Osteoblast (primary cell): ENCODE measurements around the gene MBNL3. TPM values are rescaled to one million over a fixed set of nuclear protein-coding genes. Genes with fewer than 3 reads are reported as not detected.

ENCODE experiments used
- DNase-seq: peaks from one replicate; pipeline ENCODE4 v3.0.0; 2011; ENCODE audit warnings: low spot score, mixed read lengths; ENCODE audit not compliant: insufficient read length; ENCODE audit errors: missing footprints
- H2AFZ ChIP-seq: 2 replicates; pipeline ENCODE4 v1.6.0; 2011; ENCODE audit warnings: mild to moderate bottlenecking, low read length
- H3K27ac ChIP-seq: 2 replicates; pipeline ENCODE4 v1.5.1; 2011; ENCODE audit warnings: mild to moderate bottlenecking, low read depth, low read length, moderate library complexity
- H3K27me3 ChIP-seq: 2 replicates; pipeline ENCODE4 v1.6.0; 2012; ENCODE audit warnings: mild to moderate bottlenecking, control low read depth, inconsistent platforms, low read length, moderate library complexity; ENCODE audit not compliant: insufficient read depth
- H3K36me3 ChIP-seq: 2 replicates; pipeline ENCODE4 v1.5.1; 2011; ENCODE audit warnings: mild to moderate bottlenecking, low read length, control low read depth, moderate library complexity; ENCODE audit not compliant: insufficient read depth
- H3K4me1 ChIP-seq: 2 replicates; pipeline ENCODE4 v1.5.1; 2011; ENCODE audit warnings: mild to moderate bottlenecking, low read length, control low read depth, moderate library complexity; ENCODE audit not compliant: insufficient read depth
- H3K4me2 ChIP-seq: 2 replicates; pipeline ENCODE4 v1.6.0; 2011; ENCODE audit warnings: mild to moderate bottlenecking, low read length; ENCODE audit not compliant: insufficient read depth
- H3K4me3 ChIP-seq: fragments of 200-600 bp; sonication (generic); 3 replicates; pipeline ENCODE4 v1.5.1; 2012; ENCODE audit warnings: mild to moderate bottlenecking, low read length, inconsistent platforms; ENCODE audit not compliant: insufficient read depth
- H3K79me2 ChIP-seq: 2 replicates; pipeline ENCODE4 v1.6.0; 2012; ENCODE audit warnings: mild to moderate bottlenecking, low read length, control low read depth, inconsistent platforms; ENCODE audit not compliant: insufficient read depth
- H3K9me3 ChIP-seq: 2 replicates; pipeline ENCODE4 v1.5.1; 2011; ENCODE audit warnings: low read depth, low read length, control low read depth
- H4K20me1 ChIP-seq: 2 replicates; pipeline ENCODE4 v1.6.0; 2012; ENCODE audit warnings: mild to moderate bottlenecking, low read length, control low read depth; ENCODE audit not compliant: insufficient read depth
- total RNA-seq: library from RNA; depleted of rRNA; stranded (reverse); fragments of >200 nt; gene quantifications from 2 replicates; pipeline ENCODE4 v1.2.3, GENCODE V29; 2012
- TF ChIP-seq, protein P1 (sequence below): IDR thresholded peaks from 2 replicates; pipeline ENCODE4 v1.5.1; 2011; ENCODE audit warnings: mild to moderate bottlenecking, low read depth, low read length, moderate library complexity; ENCODE audit errors: extremely low read depth

Gene MBNL3
- total RNA-seq, 1 donor, result 1.8 TPM

DNA sequence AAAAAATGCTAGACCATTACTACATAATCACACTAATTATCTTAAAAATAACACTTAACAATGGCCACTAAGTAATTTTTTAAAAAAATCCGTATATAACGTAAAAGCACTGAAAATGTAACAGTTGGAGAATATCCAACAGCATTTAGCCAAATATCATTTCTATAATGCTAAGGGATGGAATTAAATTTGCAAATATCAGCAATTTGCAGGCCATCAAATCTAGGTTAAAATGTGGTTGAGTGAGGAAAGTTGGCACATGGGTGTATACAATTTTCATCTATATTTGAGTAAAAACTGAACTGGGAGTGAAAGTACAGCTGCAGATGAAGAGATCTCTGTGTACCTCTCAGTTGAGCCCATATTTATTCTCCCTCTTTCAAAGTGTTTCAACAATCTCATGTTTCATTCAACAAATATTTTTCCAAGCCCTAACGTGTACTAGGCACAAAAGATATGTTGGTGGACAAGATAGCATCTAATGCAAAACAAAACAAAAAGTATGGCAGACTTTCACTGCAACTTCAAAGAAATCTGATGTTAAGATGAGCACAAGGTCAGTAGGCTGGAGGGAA is 63.0 kb downstream of the MBNL3 start:
- Histone ChIP-seq H3K79me2 (no peaks in the 10 kb centered on the region), H2AFZ (no peak overlapping the region), H3K27ac (no peak overlapping the region), H4K20me1 (no peaks in the 10 kb centered on the region), H3K9me3 (no peaks in the 10 kb centered on the region), H3K4me2 (no peak overlapping the region), H3K27me3 (peaks cover 18% of the 10 kb centered on the region), H3K36me3 (no peaks in the 10 kb centered on the region), H3K4me1 (no peaks in the 10 kb centered on the region), H3K4me3 (no peak overlapping the region)
- DNase-seq, result no peak
- TF ChIP-seq, protein P1, sequence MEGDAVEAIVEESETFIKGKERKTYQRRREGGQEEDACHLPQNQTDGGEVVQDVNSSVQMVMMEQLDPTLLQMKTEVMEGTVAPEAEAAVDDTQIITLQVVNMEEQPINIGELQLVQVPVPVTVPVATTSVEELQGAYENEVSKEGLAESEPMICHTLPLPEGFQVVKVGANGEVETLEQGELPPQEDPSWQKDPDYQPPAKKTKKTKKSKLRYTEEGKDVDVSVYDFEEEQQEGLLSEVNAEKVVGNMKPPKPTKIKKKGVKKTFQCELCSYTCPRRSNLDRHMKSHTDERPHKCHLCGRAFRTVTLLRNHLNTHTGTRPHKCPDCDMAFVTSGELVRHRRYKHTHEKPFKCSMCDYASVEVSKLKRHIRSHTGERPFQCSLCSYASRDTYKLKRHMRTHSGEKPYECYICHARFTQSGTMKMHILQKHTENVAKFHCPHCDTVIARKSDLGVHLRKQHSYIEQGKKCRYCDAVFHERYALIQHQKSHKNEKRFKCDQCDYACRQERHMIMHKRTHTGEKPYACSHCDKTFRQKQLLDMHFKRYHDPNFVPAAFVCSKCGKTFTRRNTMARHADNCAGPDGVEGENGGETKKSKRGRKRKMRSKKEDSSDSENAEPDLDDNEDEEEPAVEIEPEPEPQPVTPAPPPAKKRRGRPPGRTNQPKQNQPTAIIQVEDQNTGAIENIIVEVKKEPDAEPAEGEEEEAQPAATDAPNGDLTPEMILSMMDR, result no peak

DNA sequence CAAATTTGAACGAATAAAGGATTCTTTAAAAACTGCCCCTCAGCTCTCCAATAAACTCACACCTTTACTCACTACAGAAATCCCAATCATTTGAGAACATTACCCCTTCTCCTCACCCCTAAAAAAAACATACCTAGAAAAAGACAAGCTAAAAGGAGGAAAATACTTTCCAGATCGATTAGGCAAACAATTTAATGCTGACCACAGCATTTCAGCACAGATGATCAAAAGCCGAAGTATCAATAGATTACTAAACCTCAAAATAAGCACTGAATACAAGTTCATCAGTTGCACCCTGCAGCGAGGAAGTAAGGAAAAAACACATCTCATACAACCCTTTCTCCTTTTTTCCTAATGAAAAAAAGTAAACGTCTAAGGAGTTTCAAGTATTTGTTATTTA is 65.5 kb downstream of the MBNL3 start:
- Histone ChIP-seq H3K9me3 (no peaks in the 10 kb centered on the region), H3K79me2 (no peaks in the 10 kb centered on the region), H4K20me1 (no peaks in the 10 kb centered on the region), H3K4me1 (no peaks in the 10 kb centered on the region), H2AFZ (no peak overlapping the region), H3K4me2 (no peak overlapping the region), H3K4me3 (no peak overlapping the region), H3K36me3 (no peaks in the 10 kb centered on the region), H3K27me3 (peaks cover 20% of the 10 kb centered on the region), H3K27ac (no peak overlapping the region)
- DNase-seq, result no peak
- TF ChIP-seq, protein P1, result no peak

DNA sequence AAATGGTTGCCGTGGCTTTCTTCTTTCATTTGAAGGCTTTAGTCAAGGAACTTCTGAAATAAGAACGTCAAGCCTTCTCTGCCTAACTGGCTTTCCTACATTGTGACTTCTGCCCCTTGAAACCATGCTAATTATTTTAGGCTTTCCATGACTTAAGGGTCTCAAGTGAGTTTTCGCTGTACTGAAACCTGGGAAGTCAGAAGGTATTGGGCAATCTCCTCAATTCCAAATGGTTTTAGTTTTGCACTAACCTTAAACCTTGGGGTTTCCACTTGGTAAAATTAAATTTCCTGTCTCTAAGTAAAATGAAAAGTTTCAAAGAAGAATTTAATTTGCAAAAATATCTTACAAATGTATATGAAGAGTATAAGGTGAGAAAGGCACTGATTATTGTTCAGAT is 73.8 kb downstream of the MBNL3 start:
- no peak overlapping the region for H3K4me2 ChIP-seq
- H3K4me3 ChIP-seq, result no peak overlapping the region
- DNase-seq, result no peak
- H3K27ac ChIP-seq, result no peak overlapping the region
- no peaks in the 10 kb centered on the region for H3K9me3 ChIP-seq
- TF ChIP-seq, protein P1, result no peak
- H2AFZ ChIP-seq, result no peak overlapping the region
- no peaks in the 10 kb centered on the region for H4K20me1 ChIP-seq
- H3K4me1 ChIP-seq, result no peaks in the 10 kb centered on the region
- no peaks in the 10 kb centered on the region for H3K36me3 ChIP-seq
- peaks cover 21% of the 10 kb centered on the region for H3K27me3 ChIP-seq
- H3K79me2 ChIP-seq, result no peaks in the 10 kb centered on the region

DNA sequence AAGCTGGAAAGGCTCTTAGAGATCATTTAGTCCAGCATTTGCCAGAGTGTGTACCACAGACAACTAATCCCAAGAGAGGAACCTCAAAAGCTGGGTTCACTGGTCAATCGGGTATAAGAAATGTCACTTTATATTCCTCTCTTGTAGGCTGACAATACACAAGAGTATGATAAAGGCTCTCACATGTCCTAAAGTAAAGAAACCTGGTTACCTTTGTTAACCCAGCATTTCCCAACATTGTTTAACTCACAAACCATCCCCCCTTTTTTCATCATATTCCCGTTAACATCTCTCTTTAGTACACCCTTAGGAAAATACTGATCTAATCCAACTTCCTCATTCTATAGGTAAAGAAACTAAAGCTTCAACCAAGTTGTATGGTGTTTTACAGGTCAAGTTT is 74.4 kb downstream of the MBNL3 start:
- no peak overlapping the region for H3K4me3 ChIP-seq
- no peaks in the 10 kb centered on the region for H3K36me3 ChIP-seq
- no peaks in the 10 kb centered on the region for H3K79me2 ChIP-seq
- H4K20me1 ChIP-seq, result no peaks in the 10 kb centered on the region
- no peaks in the 10 kb centered on the region for H3K4me1 ChIP-seq
- no peaks in the 10 kb centered on the region for H3K9me3 ChIP-seq
- DNase-seq, result no peak
- no peak overlapping the region for H3K27ac ChIP-seq
- no peak overlapping the region for H3K4me2 ChIP-seq
- no peak overlapping the region for H2AFZ ChIP-seq
- peaks cover 24% of the 10 kb centered on the region for H3K27me3 ChIP-seq
- TF ChIP-seq, protein P1, result no peak
